Neural progenitor cell (in vitro differentiated cells): ENCODE results near the gene OR7G2. TPM values are rescaled to one million over a fixed set of nuclear protein-coding genes. Genes with fewer than 3 reads are reported as not detected.

Experiments used
- DNase-seq: peaks from one replicate; pipeline ENCODE4 v3.0.0-alpha.2; 2016; ENCODE audit warnings: low spot score
- H2AFZ ChIP-seq: fragments of 200-600 bp; sonication (generic); replicated peaks from 2 replicates; pipeline ENCODE4 v1.6.1; 2016; ENCODE audit warnings: antibody characterized with exemption
- H3F3A ChIP-seq: fragments of 200-600 bp; sonication (generic); 2 replicates; pipeline ENCODE4 v1.6.1; 2016; ENCODE audit warnings: antibody characterized with exemption, low read depth
- H3K27ac ChIP-seq: fragments of 200-600 bp; sonication (generic); 2 replicates; pipeline ENCODE4 v1.5.1; 2016; ENCODE audit warnings: mild to moderate bottlenecking
- H3K27me3 ChIP-seq: fragments of 200-600 bp; sonication (generic); 2 replicates; pipeline ENCODE4 v1.6.1; 2016; ENCODE audit warnings: mild to moderate bottlenecking, moderate library complexity
- H3K36me3 ChIP-seq: fragments of 200-600 bp; sonication (generic); 2 replicates; pipeline ENCODE4 v1.5.1; 2016
- H3K4me1 ChIP-seq: fragments of 200-600 bp; sonication (generic); 2 replicates; pipeline ENCODE4 v1.6.1; 2016; ENCODE audit warnings: mixed run types
- H3K4me2 ChIP-seq: fragments of 200-600 bp; sonication (generic); 2 replicates; pipeline ENCODE4 v1.6.1; 2016
- H3K4me3 ChIP-seq: fragments of 200-600 bp; sonication (generic); 2 replicates; pipeline ENCODE4 v1.5.1; 2016
- H3K79me2 ChIP-seq: fragments of 200-600 bp; sonication (generic); 2 replicates; pipeline ENCODE4 v1.6.1; 2016; ENCODE audit warnings: low read depth
- H3K9ac ChIP-seq: fragments of 200-600 bp; sonication (generic); 2 replicates; pipeline ENCODE4 v1.6.1; 2016
- H3K9me3 ChIP-seq: fragments of 200-600 bp; sonication (generic); 2 replicates; pipeline ENCODE4 v1.5.1; 2016; ENCODE audit warnings: low read depth
- H4K20me1 ChIP-seq: fragments of 200-600 bp; sonication (generic); 2 replicates; pipeline ENCODE4 v1.6.1; 2016; ENCODE audit warnings: low read depth
- H3K27ac Mint-ChIP-seq: 3 replicates; pipeline ENCODE4 v1.8.0; 2021; ENCODE audit warnings: mixed read lengths
- H3K27me3 Mint-ChIP-seq: 2 replicates; pipeline ENCODE4 v1.8.0; 2022; ENCODE audit warnings: low read depth, mild to moderate bottlenecking, inconsistent platforms, moderate library complexity, mixed read lengths; ENCODE audit not compliant: insufficient read depth
- H3K36me3 Mint-ChIP-seq: 3 replicates; pipeline ENCODE4 v1.8.0; 2021; ENCODE audit warnings: mixed read lengths
- H3K4me1 Mint-ChIP-seq: 3 replicates; pipeline ENCODE4 v1.8.0; 2021; ENCODE audit warnings: mixed read lengths
- H3K4me3 Mint-ChIP-seq: 3 replicates; pipeline ENCODE4 v1.8.0; 2021; ENCODE audit warnings: mild to moderate bottlenecking, moderate library complexity, mixed read lengths
- H3K9me3 Mint-ChIP-seq: 3 replicates; pipeline ENCODE4 v1.8.0; 2020; ENCODE audit warnings: mixed read lengths
- CTCF ChIP-seq: fragments of 200-600 bp; sonication (generic); IDR thresholded peaks from 2 replicates; pipeline ENCODE4 v1.5.1; 2017; ENCODE audit warnings: antibody characterized with exemption, mild to moderate bottlenecking
- EZH2 ChIP-seq: fragments of 200-600 bp; sonication (generic); IDR thresholded peaks from 2 replicates; pipeline ENCODE4 v1.6.1; 2017; ENCODE audit warnings: antibody characterized with exemption, mild to moderate bottlenecking, moderate library complexity
- EZH2phosphoT487 ChIP-seq: fragments of 200-600 bp; sonication (generic); IDR thresholded peaks from 2 replicates; pipeline ENCODE4 v1.6.1; 2017; ENCODE audit warnings: antibody characterized with exemption
- total RNA-seq: library from RNA; depleted of rRNA; stranded (reverse); fragments of >200 nt; gene quantifications from 2 replicates; pipeline ENCODE4 v1.2.3, GENCODE V29; 2015; ENCODE audit warnings: low replicate concordance

The OR7G2 gene
- total RNA-seq, 1 donor from 2014 or later: not detected

- Mint-ChIP-seq H3K36me3 (no peaks in the 10 kb centered on the region), H3K27ac (no peak within 1 kb of the TSS), H3K4me1 (no peaks in the 10 kb centered on the region), H3K27me3 (peaks cover 4% of the 10 kb centered on the region), H3K4me3 (peak within 1 kb of the TSS; percentile 22), H3K9me3 (peaks cover 6% of the 10 kb centered on the region)
- Histone ChIP-seq H2AFZ (no peak within 1 kb of the TSS), H3K36me3 (no peaks in the 10 kb centered on the region), H3K4me2 (no peak within 1 kb of the TSS), H3K27me3 (no peaks in the 10 kb centered on the region), H3K9me3 (no peaks in the 10 kb centered on the region), H4K20me1 (no peaks in the 10 kb centered on the region), H3K4me1 (no peaks in the 10 kb centered on the region), H3K4me3 (no peak within 1 kb of the TSS), H3K27ac (no peak within 1 kb of the TSS), H3F3A (no peaks in the 10 kb centered on the region), H3K79me2 (no peaks in the 10 kb centered on the region), H3K9ac (no peak within 1 kb of the TSS)
- TF ChIP-seq EZH2 (no peak), EZH2phosphoT487 (no peak)
- DNase-seq: no peak
Measured at GRCh38 chr19:9086761-9087160, 20.5 kb downstream of the OR7G2 start, which contains the start of gene OR1M1. OR1M1 (plus strand) TSS chr19:9087061; CDS start chr19:9093245, 6,184 bp downstream.

GRCh38 chr19:9078651-9079050 is 28.6 kb downstream of the OR7G2 start:
- Histone ChIP-seq H3K27me3 (no peaks in the 10 kb centered on the region), H3K79me2 (no peaks in the 10 kb centered on the region), H3K27ac (no peak overlapping the region), H3F3A (peaks cover 9% of the 10 kb centered on the region), H4K20me1 (no peaks in the 10 kb centered on the region), H3K4me2 (no peak overlapping the region), H3K4me3 (no peak overlapping the region), H2AFZ (no peak overlapping the region), H3K4me1 (peaks cover 13% of the 10 kb centered on the region), H3K9ac (no peak overlapping the region), H3K36me3 (no peaks in the 10 kb centered on the region), H3K9me3 (no peaks in the 10 kb centered on the region)
- Mint-ChIP-seq H3K36me3 (no peaks in the 10 kb centered on the region), H3K4me3 (no peak overlapping the region), H3K9me3 (no peaks in the 10 kb centered on the region), H3K27ac (peak overlapping the region; percentile 14), H3K27me3 (peaks cover 3% of the 10 kb centered on the region), H3K4me1 (peaks cover 19% of the 10 kb centered on the region)
- no peak for DNase-seq
- TF ChIP-seq EZH2phosphoT487 (no peak), EZH2 (no peak), CTCF (no peak)

- H3K36me3 ChIP-seq: no peaks in the 10 kb centered on the region
- no peaks in the 10 kb centered on the region for H3K79me2 ChIP-seq
- Mint-ChIP-seq H3K27ac (no peak overlapping the region), H3K4me1 (peaks cover 19% of the 10 kb centered on the region), H3K27me3 (peaks cover 3% of the 10 kb centered on the region), H3K36me3 (no peaks in the 10 kb centered on the region), H3K9me3 (no peaks in the 10 kb centered on the region), H3K4me3 (no peak overlapping the region)
- no peak for TF ChIP-seq CTCF
- no peak for TF ChIP-seq EZH2phosphoT487
- TF ChIP-seq EZH2: no peak
- no peaks in the 10 kb centered on the region for H3K9me3 ChIP-seq
- no peaks in the 10 kb centered on the region for H4K20me1 ChIP-seq
- no peaks in the 10 kb centered on the region for H3K27me3 ChIP-seq
- no peak overlapping the region for H3K9ac ChIP-seq
- no peak overlapping the region for H3K4me3 ChIP-seq
- peaks cover 9% of the 10 kb centered on the region for H3F3A ChIP-seq
- H3K27ac ChIP-seq: no peak overlapping the region
- H2AFZ ChIP-seq: no peak overlapping the region
- DNase-seq: no peak
- no peak overlapping the region for H3K4me2 ChIP-seq
- peaks cover 13% of the 10 kb centered on the region for H3K4me1 ChIP-seq
Measured at GRCh38 chr19:9076901-9077300, 30.4 kb downstream of the OR7G2 start.

GRCh38 chr19:9075064-9075949 is 32.0 kb downstream of the OR7G2 start:
- H4K20me1 ChIP-seq: no peaks in the 10 kb centered on the region
- H3K27ac ChIP-seq: no peak overlapping the region
- H3K4me2 ChIP-seq: peak overlapping the region; percentile 30
- Mint-ChIP-seq H3K9me3 (no peaks in the 10 kb centered on the region), H3K4me3 (no peak overlapping the region), H3K27me3 (peaks cover 3% of the 10 kb centered on the region), H3K4me1 (peaks cover 19% of the 10 kb centered on the region), H3K27ac (peak overlapping the region; percentile 94), H3K36me3 (no peaks in the 10 kb centered on the region)
- no peak overlapping the region for H3K9ac ChIP-seq
- no peaks in the 10 kb centered on the region for H3K79me2 ChIP-seq
- H3K4me1 ChIP-seq: peaks cover 18% of the 10 kb centered on the region
- peak; percentile 50 for DNase-seq
- H3K9me3 ChIP-seq: no peaks in the 10 kb centered on the region
- no peak overlapping the region for H3K4me3 ChIP-seq
- TF ChIP-seq EZH2 (no peak), EZH2phosphoT487 (no peak), CTCF (no peak)
- peak overlapping the region; percentile 1 for H2AFZ ChIP-seq
- no peaks in the 10 kb centered on the region for H3K36me3 ChIP-seq
- peaks cover 14% of the 10 kb centered on the region for H3F3A ChIP-seq
- no peaks in the 10 kb centered on the region for H3K27me3 ChIP-seq
